Renal cortical epithelial cell (primary cell): ENCODE data around the gene IGF2. TPM values are rescaled to one million over a fixed set of nuclear protein-coding genes. Genes with fewer than 3 reads are reported as not detected.
"Not testable (repeated sequence)": the region's sequence is repeated elsewhere in the genome, so short reads cannot be mapped to it uniquely, and the experiment has no call there.

Experiments used
- DNase-seq: peaks from one replicate; pipeline ENCODE4 v3.0.0-alpha.2; 2011; ENCODE audit warnings: low read depth
- total RNA-seq: library from RNA; depleted of rRNA; stranded (reverse); fragments of >200 nt; gene quantifications from 2 replicates; pipeline ENCODE4 v1.2.3, GENCODE V29; 2014

Gene IGF2
- total RNA-seq, result 0.75 TPM in 1 of 2 replicates, not detected in the other

GRCh38 chr11:2139123-2139521 is at the start of gene IGF2:
Gene IGF2, minus strand, starts transcription at chr11:2139389. Its CDS starts 3,866 bp downstream, at chr11:2135523.
- DNase-seq, result no peak

GRCh38 chr11:2188745-2189144 is 49.6 kb upstream of the IGF2 start:
- DNase-seq, result no peak

GRCh38 chr11:2187280-2187707 is 48.1 kb upstream of the IGF2 start:
- no peak for DNase-seq

- peak; percentile 11 for DNase-seq
Measured at GRCh38 chr11:2186669-2187279, 47.6 kb upstream of the IGF2 start.

GRCh38 chr11:2185324-2186085 is 46.3 kb upstream of the IGF2 start:
- no peak for DNase-seq

- DNase-seq, result no peak
Measured at GRCh38 chr11:2182692-2183474, 43.7 kb upstream of the IGF2 start.

- DNase-seq, result no peak
Measured at GRCh38 chr11:2182075-2182474, 42.9 kb upstream of the IGF2 start.

GRCh38 chr11:2180789-2181370 is 41.7 kb upstream of the IGF2 start:
- DNase-seq, result peak; percentile 23

- no peak for DNase-seq
Measured at GRCh38 chr11:2180347-2180746, 41.2 kb upstream of the IGF2 start.

GRCh38 chr11:2179516-2179915 is 40.3 kb upstream of the IGF2 start:
- no peak for DNase-seq

- DNase-seq, result peak; percentile 93
Measured at GRCh38 chr11:2178906-2179494, 39.8 kb upstream of the IGF2 start.

- not testable (repeated sequence) for DNase-seq
Measured at GRCh38 chr11:2178055-2178773, 39.0 kb upstream of the IGF2 start.

- DNase-seq, result no peak
Measured at GRCh38 chr11:2177076-2177475, 37.9 kb upstream of the IGF2 start.

GRCh38 chr11:2176389-2176900 is 37.3 kb upstream of the IGF2 start:
- no peak for DNase-seq

GRCh38 chr11:2175659-2176058 is 36.5 kb upstream of the IGF2 start:
- peak; percentile 92 for DNase-seq

GRCh38 chr11:2174361-2174760 is 35.2 kb upstream of the IGF2 start:
- no peak for DNase-seq

GRCh38 chr11:2173761-2174160 is 34.6 kb upstream of the IGF2 start:
- DNase-seq, result no peak

- no peak for DNase-seq
Measured at GRCh38 chr11:2173150-2173693, 34.0 kb upstream of the IGF2 start.

GRCh38 chr11:2172676-2173075 is 33.5 kb upstream of the IGF2 start:
- DNase-seq, result no peak

GRCh38 chr11:2171591-2172003 is 32.4 kb upstream of the IGF2 start, which contains the start of gene TH:
Gene TH, minus strand, starts transcription at chr11:2171815. Its CDS starts 29 bp downstream, at chr11:2171786.
- no peak for DNase-seq
